GM18502 (cell line): ENCODE results near the gene CLRN3.

Source experiments
- ATAC-seq: cut with Tn5 transposase; IDR thresholded peaks from one replicate; pipeline ENCODE4 v1.9.1; 2021; ENCODE audit warnings: mild to moderate bottlenecking; ENCODE audit not compliant: unreplicated experiment, poor library complexity

The CLRN3 gene

DNA sequence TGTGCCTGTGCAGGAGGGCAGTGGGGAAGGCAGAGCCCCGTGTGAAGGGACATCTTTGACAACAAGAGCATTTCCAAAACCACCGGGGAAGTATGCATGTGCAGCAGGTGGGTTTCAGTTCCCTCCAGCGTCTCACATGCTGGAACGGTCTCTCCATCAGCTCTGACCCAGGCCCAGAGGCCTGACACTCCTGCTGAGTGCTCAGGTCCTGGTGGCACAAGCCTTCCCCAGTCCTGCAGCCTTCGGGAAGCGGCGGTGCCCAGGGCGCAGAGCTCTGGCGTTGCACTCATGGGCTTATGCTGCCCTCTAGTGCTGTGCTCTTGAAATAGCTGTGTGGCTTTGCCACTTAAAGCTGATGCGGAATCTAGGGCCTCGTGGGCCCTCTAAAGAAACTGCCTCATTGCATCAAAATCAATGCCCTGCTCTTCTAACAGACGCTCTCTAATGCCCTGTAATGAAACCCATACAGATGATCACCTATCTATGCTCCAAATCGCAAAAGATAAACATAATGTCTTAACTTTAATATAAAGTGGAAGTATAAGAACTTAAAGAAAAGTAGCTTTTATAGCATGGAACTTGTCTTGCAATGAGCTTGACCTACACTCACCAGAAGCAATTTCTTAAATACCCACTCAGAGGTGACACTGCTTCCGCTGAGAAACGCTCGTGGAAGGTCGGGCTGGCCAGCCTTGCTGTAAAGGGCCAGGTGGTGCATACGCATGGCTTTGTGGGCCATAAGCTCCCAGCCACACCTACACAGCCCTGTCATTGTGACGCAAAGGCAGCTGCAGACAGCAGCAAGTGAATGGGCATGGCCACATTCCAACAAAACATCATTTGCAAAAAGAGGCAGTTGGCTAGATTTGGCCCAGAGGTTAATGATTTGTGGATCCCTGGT lies 38.6 kb downstream of the CLRN3 start:
- ATAC-seq, result peak; percentile 67

DNA sequence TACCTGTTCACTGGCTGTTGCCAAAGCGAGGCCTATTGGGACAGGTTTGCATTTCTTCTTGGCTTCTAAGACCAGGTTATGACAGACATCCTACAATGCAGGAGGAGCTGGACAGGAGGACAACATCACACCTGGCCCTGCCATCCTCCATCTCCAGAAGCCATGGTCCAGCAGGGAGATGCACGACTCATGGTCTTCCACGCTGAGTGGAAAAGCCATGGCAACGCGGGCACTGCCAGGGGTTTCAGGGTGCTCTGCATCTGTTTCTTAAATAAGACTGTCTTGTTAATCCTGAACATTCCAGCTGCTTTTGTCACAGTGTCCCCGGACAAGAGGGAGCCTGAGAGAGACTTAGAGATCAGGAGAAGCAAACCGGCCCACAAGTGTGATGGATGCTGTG lies 40.3 kb downstream of the CLRN3 start:
- no peak for ATAC-seq

DNA sequence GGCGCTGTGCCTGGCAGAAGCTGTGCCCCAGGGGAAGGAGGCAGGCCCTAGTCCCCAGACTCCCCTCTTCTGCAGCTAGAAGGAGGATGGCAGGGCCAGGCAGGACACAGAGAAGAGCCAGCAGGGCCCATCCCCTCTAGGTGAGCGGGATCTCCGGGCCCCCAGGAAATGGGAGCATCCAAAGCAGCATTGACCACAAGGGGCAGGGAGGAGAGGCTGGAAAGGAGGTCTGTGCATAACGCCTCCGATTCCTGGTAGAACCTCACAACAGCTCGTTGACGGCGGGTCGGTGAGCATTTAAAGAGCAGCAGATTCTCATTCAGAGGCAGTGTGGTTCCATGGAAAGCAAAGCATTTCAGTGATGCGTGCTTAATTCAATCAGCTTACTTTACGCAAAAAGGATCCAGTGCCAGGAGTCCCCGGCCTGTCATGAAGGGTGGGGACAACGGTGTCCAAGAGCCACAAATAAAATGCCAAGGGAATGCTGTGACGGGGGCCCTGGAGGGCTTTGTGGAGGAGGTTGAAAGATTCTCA lies 41.0 kb downstream of the CLRN3 start:
- ATAC-seq, result no peak

DNA sequence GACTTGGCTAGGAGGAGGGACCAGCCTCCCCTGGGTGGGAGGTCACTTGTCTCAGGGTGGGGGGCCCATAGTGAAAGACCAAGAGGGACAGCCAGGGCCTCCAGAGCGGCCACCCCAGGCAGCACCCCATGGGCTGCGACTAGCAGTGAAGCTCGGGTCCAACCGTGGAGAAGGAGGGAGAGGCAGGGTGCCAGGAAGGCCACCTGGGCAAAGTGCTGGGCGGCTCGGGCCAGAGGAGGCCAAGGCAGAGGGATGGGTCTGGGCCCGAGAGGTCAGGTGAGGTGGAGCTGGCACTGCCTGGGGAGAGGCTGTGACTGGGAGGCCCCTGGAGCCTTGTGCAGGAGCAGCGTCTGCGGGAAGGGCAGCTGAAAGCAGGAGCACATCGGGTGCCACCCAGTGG lies 41.8 kb downstream of the CLRN3 start:
- ATAC-seq, result no peak

DNA sequence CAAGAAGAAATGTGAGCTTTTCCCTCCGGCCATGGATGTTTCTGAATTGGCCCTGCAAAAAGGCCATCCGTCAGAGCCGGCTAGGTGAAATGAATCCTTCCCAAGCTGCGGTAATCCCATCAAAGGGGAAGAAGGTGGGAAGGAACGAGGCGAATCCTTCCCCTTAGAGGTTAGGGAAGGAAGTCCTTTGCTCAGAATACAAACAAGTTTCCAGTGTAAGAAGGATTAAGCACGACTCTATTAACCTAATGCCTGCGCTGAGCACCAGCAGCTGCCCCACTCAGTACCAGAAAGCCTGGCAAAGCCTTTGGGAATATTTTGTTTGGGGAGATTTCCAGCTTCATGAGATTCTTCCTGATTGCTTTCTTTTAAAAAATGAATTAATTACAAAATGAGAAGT lies 42.8 kb downstream of the CLRN3 start:
- ATAC-seq, result no peak

DNA sequence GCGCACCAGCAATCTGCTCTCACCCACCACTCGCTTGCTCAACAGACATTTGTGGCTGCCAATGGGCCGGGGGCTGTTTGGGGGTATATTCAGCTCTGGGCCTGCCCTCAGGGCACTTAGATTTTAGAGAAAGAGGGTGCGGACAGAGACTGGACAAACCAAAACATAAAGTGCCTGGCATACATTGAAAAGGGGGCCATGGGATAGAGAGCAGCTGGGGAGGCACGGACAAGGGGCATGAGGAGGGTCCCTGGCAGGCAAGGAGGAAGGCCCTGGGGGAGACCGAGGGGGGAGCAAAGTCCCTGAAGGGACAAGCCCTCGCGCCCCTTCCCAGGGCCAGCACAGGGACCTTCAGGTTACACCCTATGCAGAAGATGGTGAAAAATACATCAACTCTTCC lies 43.5 kb downstream of the CLRN3 start:
- no peak for ATAC-seq

DNA sequence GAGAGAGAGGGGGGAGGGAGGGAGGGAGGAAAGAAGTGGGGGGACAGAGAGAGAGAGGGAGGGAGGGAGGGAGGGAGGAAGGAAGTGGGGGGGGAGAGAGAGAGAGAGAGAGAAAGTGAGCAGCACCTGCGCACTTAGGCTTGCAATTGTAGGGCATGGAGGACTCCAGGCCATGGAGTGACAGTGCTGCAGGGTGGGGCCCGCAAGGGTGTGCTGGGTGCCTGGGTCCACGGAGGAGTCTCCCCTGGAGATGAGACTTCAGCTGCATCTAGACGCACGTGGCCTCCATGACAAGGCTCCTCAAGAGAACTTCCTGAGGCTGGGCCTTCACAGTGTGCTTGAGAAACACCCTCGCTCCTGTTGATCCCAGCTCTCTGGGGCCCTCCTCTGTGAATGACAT lies 44.5 kb downstream of the CLRN3 start:
- no peak for ATAC-seq

DNA sequence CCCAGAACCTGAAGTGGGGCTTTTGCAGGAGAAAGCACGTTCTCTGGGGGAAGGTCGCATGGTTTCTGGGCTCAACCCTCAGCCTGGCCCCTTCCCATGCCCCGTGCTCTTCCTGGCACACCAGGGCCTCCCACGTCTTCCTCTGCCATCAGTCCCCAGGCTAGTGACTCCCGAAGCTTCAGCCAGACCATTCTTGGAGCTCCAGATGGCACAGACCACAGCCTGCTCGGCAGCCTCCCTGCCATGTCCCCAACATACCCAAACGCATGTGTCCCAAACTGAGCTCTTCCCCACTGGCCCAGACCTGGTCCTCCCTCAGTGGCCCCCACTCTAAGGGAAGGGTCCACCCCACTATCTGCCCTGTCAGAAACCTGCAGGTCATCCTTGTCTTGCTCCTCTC lies 47.0 kb downstream of the CLRN3 start:
- no peak for ATAC-seq

DNA sequence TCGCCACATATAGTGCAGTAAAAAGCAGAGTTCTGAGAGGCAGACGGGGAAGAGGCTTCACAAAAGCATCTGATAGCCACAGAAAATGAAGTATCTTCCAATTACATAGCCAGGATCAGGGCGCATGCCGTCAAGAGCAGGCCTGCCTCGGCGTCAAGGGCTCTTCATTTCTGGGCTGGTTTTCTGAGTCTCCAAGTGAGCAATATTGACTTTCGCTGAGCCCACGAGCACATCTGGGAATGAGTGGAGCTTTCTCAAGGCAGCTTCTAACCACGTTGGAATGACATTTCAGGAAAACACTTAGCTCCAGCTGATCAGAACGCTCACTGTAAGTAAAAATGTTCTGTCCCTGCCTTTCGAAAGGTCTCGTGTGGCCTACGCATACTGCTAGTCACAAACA lies 51.9 kb downstream of the CLRN3 start:
- ATAC-seq, result no peak

DNA sequence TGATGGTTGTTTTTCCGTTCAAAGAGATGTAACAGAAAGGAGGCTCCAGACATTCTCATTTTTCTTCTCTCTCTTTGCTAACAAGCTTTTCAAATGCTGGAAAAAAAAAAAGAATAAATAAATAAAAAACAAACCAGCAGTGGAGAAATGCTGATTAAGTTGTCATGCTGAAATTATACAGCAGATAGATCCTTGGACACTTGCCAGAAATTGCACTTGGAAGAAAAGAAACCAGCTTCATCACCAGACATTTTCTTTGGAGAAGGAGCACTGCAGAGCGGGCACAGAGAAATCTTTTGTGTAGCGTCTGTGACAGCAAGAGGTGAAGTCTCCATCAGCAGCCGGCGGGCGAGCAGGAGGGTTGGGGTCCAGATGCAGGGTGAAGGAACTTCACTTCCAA lies 55.8 kb downstream of the CLRN3 start:
- no peak for ATAC-seq

DNA sequence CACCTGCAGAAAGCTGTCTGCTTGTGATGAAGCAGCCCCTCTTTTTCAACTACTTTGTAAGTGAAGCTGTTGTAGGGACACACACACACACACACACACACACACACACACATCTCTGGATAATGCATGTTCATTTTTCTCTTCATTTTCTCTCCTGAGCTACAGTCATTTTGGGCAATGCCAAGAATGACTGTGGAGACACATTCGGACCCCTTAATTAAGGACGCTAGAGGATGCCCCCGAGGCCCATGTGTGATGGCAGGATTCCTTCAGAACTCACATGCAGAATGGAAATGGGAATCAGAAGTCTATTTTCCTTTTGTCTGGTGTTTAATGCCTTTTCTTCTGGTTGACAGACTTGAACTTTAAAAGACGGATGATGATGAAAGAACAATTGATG lies 56.6 kb downstream of the CLRN3 start:
- no peak for ATAC-seq

DNA sequence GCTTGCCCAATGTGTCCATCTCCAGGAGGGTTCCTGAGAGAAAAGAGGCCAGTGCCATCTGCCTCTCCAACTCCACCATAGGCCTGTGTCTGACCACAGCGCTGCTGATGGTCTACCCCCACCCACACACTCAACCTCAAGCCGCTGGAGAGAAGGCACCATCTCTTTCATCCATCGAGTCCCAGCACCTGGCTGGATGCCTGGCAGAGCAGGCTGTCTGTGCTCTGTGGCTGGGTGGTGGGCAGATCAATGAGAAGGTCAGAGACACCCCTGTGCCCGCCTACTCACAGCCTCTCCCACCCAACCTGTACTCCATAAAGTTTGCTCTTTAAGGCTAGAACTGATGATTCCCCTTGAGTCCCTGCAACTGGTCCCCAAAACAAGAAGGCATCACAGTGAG lies 58.0 kb downstream of the CLRN3 start:
- ATAC-seq, result no peak

DNA sequence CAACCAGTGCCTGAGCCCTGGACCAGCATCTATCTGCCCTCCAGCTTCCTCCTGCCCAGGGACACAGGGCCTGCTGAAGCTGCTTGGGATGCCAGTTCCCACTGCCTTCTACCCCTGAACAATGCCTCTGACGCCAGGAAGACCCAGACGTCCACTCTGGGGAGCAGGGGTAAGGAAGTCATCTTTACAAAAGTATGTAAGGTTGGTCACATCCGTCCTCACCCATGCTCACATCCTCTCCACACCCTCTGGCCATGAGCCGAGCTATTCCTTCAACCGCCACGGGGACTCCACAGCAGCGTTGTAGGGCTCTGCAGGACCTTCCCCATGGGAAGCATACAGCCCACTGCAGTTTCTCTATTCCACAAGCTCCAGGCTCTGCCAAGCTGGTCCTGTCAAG lies 58.5 kb downstream of the CLRN3 start:
- ATAC-seq, result no peak

DNA sequence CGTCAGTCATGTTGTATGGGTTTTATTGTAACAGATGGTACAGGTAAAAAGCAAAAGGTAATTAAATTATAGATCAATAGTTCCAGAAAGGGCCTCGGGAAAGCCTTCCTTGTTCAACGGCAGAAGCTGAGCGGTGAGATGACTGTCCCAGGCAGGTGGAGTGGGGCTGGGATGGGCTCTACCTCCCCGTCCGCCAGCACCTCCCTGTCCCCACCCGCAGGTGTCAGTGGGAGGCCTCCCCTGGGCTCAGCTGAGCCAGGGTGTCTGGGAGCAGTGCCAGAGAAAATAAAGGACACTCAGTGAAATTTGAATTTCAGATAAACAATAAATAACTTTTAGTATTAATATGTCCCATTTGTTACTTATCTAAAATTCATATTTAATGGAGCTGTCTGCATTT lies 58.9 kb downstream of the CLRN3 start:
- ATAC-seq, result no peak

DNA sequence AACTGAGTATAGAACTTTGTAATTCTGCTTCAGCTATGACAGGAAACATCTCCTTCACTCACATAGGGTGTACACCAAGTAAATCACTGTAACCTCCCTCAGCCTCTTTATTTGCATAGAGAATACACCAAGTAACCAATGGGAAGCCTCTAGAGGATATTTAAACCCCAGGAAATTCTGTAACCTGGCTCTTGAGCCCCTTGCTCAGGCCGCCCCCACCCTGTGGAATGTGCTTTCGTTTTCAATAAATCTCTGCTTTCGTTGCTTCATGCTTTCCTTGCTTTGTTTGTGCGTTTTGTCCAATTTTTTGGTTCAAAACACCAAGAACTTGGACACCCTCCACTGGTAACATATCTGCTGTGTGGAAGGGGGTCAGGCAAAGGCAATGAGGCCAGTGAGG lies 60.2 kb downstream of the CLRN3 start:
- no peak for ATAC-seq

DNA sequence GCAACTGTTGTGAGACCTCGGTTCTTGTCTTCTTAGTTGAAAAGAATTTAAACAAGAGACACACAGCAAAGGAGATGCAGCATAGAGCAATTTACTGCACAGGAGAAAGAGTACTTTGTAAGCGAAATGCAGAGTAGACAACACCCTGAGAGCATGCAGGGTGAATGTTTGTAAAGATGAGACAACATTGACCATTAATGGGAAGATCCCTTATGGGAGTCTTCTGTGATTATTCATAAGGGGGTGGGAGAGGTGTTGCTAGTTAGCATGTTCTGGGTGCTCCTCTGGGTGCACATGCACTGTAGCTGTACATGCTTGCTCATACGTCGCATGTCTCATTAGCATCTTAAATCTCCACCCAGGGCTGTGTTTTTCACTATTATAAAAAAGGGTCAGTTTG lies 62.3 kb downstream of the CLRN3 start:
- ATAC-seq, result no peak
